ENCODE data around the gene COX7B.
"Not testable (repeated sequence)": the region's sequence is repeated elsewhere in the genome, so short reads cannot be mapped to it uniquely, and the experiment has no call there.

COX7B gene

GRCh38 chrX:77945031-77945430 is 45.8 kb downstream of the COX7B start:
- not testable (repeated sequence) for DNase-seq (ENCODE audit: low read depth, low spot score)

- DNase-seq (ENCODE audit: low read depth, low spot score), result no peak
Observed at GRCh38 chrX:77945910-77946545, 46.8 kb downstream of the COX7B start.

GRCh38 chrX:77946571-77946970 is 47.3 kb downstream of the COX7B start:
- DNase-seq (ENCODE audit: low read depth, low spot score), result no peak

GRCh38 chrX:77949840-77950239 is 50.6 kb downstream of the COX7B start:
- no peak for DNase-seq (ENCODE audit: low read depth, low spot score)

- DNase-seq (ENCODE audit: low read depth, low spot score), result no peak
Observed at GRCh38 chrX:77952173-77952572, 52.9 kb downstream of the COX7B start.

- DNase-seq (ENCODE audit: low read depth, low spot score), result no peak
Observed at GRCh38 chrX:77953302-77953701, 54.0 kb downstream of the COX7B start.

GRCh38 chrX:77953708-77954107 is 54.4 kb downstream of the COX7B start:
- no peak for DNase-seq (ENCODE audit: low read depth, low spot score)

All from brain pericyte (primary cell).